Parathyroid adenoma (tissue), 2 donors: ENCODE data around the gene GPC6.

Experiments used
- H2AFZ ChIP-seq: fragments of 300-600 bp; sonication (generic); one replicate; pipeline ENCODE4 v1.7.0; 2017; ENCODE audit warnings: antibody characterized with exemption, mild to moderate bottlenecking
- H3K27ac ChIP-seq: fragments of 300-600 bp; sonication (generic); one replicate; pipeline ENCODE4 v1.7.0; 2017
- H3K27me3 ChIP-seq: fragments of 300-600 bp; sonication (generic); one replicate; pipeline ENCODE4 v1.7.0; 2017; ENCODE audit warnings: low read length; ENCODE audit not compliant: control insufficient read depth, insufficient read depth
- H3K36me3 ChIP-seq: fragments of 300-600 bp; sonication (generic); one replicate; pipeline ENCODE4 v1.7.0; 2017; ENCODE audit warnings: low read length; ENCODE audit not compliant: control insufficient read depth, insufficient read depth
- H3K4me1 ChIP-seq: fragments of 300-600 bp; sonication (generic); one replicate; pipeline ENCODE4 v1.7.0; 2017; ENCODE audit warnings: control low read depth
- H3K4me2 ChIP-seq: fragments of 300-600 bp; sonication (generic); one replicate; pipeline ENCODE4 v1.7.0; 2017; ENCODE audit warnings: low read length
- H3K4me3 ChIP-seq: fragments of 300-600 bp; sonication (generic); one replicate; pipeline ENCODE4 v1.7.0; 2017; ENCODE audit warnings: low read depth, low read length
- H3K79me2 ChIP-seq: fragments of 300-600 bp; sonication (generic); one replicate; pipeline ENCODE4 v1.7.0; 2017; ENCODE audit warnings: control low read depth
- H3K9ac ChIP-seq: fragments of 300-600 bp; sonication (generic); one replicate; pipeline ENCODE4 v1.7.0; 2017; ENCODE audit warnings: mild to moderate bottlenecking
- H3K9me3 ChIP-seq: fragments of 300-600 bp; sonication (generic); one replicate; pipeline ENCODE4 v1.7.0; 2017; ENCODE audit warnings: low read length; ENCODE audit not compliant: control insufficient read depth
- TF ChIP-seq, protein P1 (sequence below): fragments of 300-600 bp; sonication (generic); IDR thresholded peaks from one replicate; pipeline ENCODE4 v1.7.0; 2017; ENCODE audit warnings: antibody characterized with exemption, mild to moderate bottlenecking
- donor health status: primary hyperparathyroidism.

Gene GPC6

DNA sequence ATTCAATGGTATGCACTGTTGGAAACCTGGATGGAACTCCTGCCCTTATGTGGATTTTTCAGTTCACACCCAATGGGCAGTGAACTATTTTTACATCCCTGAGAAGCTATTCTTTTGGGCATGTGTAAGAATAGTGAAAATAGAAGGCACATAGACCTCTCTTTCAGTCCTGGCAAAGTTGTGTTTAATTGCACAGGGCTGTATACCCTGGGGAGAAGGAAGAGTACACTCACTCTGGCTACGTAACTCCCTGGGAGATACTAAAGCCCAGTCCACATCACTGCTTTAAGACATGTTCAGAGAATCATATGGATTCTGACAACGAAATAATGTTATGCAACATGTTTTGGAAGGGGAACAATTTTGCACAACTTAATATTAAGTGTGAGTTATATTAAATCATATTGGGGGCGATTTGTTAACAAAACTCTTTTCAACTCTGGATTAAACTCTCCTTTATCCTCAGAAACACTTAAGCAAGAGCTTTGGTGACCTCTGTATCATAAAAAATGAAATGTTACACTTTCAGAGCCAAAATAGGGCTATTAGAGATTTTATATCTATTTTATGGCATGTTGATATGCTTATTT lies 1086.8 kb downstream of the GPC6 start:
- no peak overlapping the region for H2AFZ ChIP-seq
- H3K27me3 ChIP-seq, result no peaks in the 10 kb centered on the region
- H3K79me2 ChIP-seq, result no peaks in the 10 kb centered on the region
- H3K9ac ChIP-seq, result no peak overlapping the region
- H3K27ac ChIP-seq, result no peak overlapping the region
- TF ChIP-seq, protein P1, sequence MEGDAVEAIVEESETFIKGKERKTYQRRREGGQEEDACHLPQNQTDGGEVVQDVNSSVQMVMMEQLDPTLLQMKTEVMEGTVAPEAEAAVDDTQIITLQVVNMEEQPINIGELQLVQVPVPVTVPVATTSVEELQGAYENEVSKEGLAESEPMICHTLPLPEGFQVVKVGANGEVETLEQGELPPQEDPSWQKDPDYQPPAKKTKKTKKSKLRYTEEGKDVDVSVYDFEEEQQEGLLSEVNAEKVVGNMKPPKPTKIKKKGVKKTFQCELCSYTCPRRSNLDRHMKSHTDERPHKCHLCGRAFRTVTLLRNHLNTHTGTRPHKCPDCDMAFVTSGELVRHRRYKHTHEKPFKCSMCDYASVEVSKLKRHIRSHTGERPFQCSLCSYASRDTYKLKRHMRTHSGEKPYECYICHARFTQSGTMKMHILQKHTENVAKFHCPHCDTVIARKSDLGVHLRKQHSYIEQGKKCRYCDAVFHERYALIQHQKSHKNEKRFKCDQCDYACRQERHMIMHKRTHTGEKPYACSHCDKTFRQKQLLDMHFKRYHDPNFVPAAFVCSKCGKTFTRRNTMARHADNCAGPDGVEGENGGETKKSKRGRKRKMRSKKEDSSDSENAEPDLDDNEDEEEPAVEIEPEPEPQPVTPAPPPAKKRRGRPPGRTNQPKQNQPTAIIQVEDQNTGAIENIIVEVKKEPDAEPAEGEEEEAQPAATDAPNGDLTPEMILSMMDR, result no peak
- H3K36me3 ChIP-seq, result no peaks in the 10 kb centered on the region
- H3K4me2 ChIP-seq, result no peak overlapping the region
- H3K9me3 ChIP-seq, result no peaks in the 10 kb centered on the region
- H3K4me3 ChIP-seq, result no peak overlapping the region
- no peaks in the 10 kb centered on the region for H3K4me1 ChIP-seq

DNA sequence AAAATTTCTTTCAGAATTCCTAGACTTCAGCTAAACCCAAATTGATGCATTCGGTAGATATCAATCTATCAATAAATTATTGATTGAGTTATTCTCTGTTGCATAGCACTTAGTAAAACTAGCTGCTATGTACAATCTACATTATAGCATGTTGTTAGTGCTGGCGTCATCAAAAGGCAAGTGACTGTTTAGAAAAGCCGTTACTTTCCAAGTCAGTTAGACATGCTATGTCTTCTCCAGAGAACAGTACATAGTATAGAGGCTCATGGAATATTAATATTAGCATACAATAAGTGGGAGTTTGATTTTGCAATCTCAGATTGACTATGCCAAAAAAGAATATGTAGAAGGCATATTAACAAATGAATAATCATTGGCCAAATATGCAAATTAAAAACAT lies 1087.3 kb downstream of the GPC6 start:
- H3K4me1 ChIP-seq, result no peaks in the 10 kb centered on the region
- no peaks in the 10 kb centered on the region for H3K27me3 ChIP-seq
- H3K4me3 ChIP-seq, result no peak overlapping the region
- H3K4me2 ChIP-seq, result no peak overlapping the region
- H3K9me3 ChIP-seq, result no peaks in the 10 kb centered on the region
- H3K27ac ChIP-seq, result no peak overlapping the region
- H3K79me2 ChIP-seq, result no peaks in the 10 kb centered on the region
- no peak overlapping the region for H2AFZ ChIP-seq
- no peak overlapping the region for H3K9ac ChIP-seq
- TF ChIP-seq, protein P1, result no peak
- no peaks in the 10 kb centered on the region for H3K36me3 ChIP-seq

DNA sequence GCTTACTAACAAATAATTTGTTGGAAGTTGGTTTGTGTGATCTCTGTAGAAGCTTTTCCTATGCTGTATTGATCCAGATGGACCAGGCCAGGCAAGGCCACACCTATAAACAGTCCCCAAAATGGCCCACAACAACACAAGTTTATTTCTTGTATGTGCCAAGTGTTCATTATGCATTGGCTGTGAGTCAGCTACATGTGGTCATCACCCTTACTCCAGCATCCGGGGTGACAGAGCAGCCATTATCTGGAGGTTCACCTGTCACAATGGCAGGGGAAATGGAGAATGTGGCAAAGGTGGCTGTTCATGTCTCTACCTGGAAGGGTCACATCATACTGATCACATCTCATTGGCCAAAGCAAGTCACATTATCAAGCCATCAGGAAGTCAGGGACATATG lies 1088.6 kb downstream of the GPC6 start:
- H3K9me3 ChIP-seq, result no peaks in the 10 kb centered on the region
- no peak overlapping the region for H3K27ac ChIP-seq
- H2AFZ ChIP-seq, result no peak overlapping the region
- no peak overlapping the region for H3K9ac ChIP-seq
- H3K4me1 ChIP-seq, result no peaks in the 10 kb centered on the region
- no peak overlapping the region for H3K4me2 ChIP-seq
- TF ChIP-seq, protein P1, result no peak
- no peak overlapping the region for H3K4me3 ChIP-seq
- H3K79me2 ChIP-seq, result no peaks in the 10 kb centered on the region
- no peaks in the 10 kb centered on the region for H3K27me3 ChIP-seq
- no peaks in the 10 kb centered on the region for H3K36me3 ChIP-seq

DNA sequence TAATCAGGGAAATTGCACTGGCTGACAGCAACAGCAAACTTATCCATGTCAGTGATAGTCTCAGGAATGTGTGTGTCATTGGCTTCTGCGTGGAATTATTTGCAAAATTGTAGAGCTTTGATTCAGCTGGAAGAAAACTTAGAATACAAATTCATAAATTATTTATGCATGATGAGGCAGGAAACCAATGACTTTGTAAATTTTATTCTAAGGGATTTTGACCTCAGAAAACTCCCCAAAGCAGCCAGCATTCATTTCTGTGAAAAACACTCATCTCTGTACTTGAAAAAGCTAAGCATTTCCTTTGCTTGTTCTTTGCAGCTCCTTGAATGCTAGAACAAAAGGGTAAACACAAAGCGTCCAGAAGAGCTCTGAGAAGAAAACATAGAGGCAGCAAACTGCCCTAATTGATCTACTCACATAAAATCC lies 1090.5 kb downstream of the GPC6 start:
- Histone ChIP-seq H3K9me3 (no peaks in the 10 kb centered on the region), H2AFZ (no peak overlapping the region), H3K9ac (no peak overlapping the region), H3K4me1 (no peaks in the 10 kb centered on the region), H3K27ac (no peak overlapping the region), H3K36me3 (no peaks in the 10 kb centered on the region), H3K79me2 (no peaks in the 10 kb centered on the region), H3K27me3 (no peaks in the 10 kb centered on the region), H3K4me3 (no peak overlapping the region), H3K4me2 (no peak overlapping the region)
- TF ChIP-seq, protein P1, result no peak

DNA sequence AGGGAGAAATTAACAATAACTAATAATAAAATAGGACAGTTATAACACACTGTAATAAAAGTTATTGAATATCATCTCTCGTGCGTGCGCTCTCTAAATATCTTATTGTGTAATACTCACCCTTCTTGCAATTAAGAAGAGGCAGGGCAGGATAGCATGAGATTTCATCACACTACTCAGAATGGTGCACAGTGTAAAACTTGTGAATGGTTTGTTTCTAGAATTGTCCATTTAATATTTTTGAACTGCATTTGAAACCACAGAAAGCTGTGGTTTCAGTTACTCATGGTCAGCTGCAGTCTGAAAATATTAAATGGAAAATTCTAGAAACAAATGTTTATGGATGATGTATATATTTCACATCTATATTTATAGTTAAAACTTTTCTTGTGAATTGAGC lies 1091.8 kb downstream of the GPC6 start:
- H3K9ac ChIP-seq, result no peak overlapping the region
- no peaks in the 10 kb centered on the region for H3K79me2 ChIP-seq
- H2AFZ ChIP-seq, result no peak overlapping the region
- no peak overlapping the region for H3K27ac ChIP-seq
- no peak overlapping the region for H3K4me2 ChIP-seq
- H3K36me3 ChIP-seq, result no peaks in the 10 kb centered on the region
- no peaks in the 10 kb centered on the region for H3K4me1 ChIP-seq
- TF ChIP-seq, protein P1, result no peak
- H3K9me3 ChIP-seq, result no peaks in the 10 kb centered on the region
- H3K27me3 ChIP-seq, result no peaks in the 10 kb centered on the region
- no peak overlapping the region for H3K4me3 ChIP-seq
